Globus pallidus (tissue), 1 donor: Measurements from ENCODE around the gene ZNF865.

Source experiments
- DNase-seq: peaks from one replicate; pipeline ENCODE4 v3.0.0-alpha.2; 2015; ENCODE audit warnings: low spot score

ZNF865 gene

DNA sequence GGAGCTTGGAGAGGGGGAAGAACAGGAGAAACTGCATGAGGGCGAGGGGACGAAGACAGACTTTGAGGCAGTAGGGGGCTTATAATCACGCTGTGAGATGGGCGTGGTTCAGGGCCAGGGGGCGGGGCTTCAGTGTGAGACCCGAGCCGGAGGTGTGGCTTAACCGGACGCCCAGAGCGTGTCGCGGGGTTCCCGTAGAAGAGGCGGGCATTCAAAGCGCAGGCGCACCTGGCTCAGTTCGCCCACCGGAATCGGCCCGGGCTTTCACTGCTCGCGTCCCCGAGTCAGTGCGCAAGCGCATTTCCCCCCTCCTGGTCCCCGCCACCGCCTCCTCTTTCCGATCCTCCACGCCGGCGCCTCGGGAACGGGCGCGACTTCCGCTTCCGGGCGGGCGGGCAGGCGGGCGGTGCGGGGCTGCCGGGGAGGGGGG lies 225 bp upstream of the ZNF865 start:
- peak; percentile 92 for DNase-seq

DNA sequence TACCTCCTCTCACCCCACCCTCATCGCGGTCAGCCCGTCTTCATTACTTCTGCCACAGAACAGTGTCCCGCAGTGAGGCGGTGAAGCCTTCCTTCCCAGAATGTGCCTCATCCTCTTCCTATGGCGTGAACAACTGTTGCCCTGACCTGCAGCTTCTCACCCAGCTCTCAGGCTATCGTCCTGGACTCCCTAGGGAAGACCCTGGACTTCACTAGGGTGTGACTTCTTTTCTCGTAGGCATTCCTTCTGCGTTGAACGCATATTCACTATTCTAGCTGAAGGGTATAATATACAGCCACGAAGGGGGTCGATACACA lies 982 bp downstream of the ZNF865 start:
- DNase-seq: no peak

DNA sequence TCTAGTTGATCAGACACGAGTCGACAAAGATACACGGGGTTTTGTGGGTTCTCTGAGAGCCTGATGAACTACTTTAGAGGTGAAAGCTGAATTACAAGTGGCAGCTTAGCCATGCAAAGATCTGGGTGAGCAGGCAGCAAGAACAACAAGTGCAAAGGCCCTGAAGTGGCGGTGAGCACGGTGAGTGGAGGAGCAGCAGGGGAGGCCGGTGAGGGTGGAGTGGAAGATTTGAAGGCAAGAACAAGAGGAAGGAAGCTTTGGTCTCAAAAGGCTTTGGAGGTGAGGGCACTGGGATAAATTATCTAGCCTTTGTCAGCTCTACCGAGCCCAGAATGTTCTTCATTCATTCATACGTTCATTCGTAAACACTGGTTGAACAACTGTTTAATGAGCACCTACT lies 1.4 kb downstream of the ZNF865 start:
- no peak for DNase-seq

DNA sequence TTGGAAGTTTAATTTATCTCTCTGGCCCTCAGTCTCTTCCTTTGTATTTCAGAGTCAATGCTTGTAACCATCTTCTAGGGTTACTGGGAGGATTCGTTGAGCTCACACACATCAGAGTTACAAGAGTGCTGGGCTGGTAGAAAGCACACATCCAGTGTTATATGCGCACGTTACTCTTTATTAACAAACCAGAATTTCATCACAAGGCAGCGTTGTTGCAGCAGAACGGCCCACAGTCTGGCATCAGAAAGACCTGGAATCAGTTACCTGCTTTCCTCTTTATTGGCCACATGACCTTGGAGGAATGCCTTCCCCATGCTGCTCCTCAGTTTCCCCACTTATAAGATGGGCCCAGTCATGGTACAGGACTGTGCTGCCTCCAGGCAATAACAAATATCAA lies 3.9 kb downstream of the ZNF865 start:
- no peak for DNase-seq

DNA sequence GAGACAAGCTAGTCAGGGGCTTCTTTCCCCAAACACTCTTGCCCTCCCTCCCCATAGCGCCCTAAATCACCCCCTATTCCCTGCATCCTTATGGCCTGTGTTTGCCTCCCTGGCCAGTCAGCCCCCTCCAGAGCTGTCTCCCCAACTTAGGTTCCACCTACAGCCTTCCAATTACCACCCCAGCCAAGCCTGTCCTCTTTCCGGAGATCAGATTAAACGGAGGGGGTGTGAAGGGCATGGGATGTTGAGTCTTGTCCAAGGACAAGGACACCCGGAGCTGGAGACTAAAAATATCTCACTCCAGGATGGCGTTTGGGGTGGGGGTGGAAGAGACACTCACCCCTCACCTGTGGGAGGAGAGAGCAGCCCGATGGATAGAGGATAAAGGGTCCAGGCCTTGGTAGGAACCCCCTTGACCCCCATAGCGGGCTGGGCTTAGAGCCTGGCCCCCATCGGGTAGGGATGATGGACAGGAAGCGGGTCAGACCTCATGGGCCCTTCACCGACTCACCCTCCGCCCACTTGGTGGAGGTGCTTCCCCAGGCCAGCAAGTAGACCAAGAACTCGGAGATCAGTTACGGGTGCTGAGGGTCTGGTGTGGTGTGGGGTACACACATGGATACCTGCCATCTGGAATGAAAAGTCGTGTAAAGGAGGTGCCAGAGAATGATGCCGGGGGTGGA lies 6.0 kb downstream of the ZNF865 start:
- no peak for DNase-seq

DNA sequence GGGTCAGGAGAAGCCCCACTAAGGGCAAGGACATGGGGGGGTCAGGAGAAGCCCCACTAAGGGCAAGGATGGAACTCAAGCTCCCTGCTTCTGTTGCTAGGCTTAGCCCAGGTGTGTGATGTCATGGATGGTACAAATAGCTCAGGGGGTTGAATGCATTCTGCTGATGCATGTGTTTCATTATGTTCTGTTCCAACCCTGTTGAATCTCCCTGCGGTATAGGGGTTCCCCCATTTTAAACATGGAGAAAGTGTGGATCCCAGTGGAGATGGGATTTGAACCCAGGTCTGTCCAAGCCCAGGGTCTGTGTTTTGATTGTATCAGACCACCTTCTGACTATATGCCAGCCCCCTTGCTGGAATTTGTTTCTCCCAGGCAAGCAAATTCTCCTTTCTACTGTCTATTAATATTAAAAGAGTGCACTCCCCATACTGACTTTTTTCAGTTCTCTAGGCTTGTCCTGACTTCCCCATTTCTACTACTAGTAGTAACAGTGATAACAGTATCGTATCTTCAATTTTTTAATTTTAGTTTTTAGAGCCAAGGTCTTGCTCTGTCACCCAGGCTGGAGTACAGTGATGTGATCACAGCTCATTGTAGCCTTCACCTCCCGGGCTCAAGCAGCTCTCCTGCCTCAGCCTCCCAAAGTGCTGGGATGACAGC lies 6.7 kb downstream of the ZNF865 start:
- no peak for DNase-seq

DNA sequence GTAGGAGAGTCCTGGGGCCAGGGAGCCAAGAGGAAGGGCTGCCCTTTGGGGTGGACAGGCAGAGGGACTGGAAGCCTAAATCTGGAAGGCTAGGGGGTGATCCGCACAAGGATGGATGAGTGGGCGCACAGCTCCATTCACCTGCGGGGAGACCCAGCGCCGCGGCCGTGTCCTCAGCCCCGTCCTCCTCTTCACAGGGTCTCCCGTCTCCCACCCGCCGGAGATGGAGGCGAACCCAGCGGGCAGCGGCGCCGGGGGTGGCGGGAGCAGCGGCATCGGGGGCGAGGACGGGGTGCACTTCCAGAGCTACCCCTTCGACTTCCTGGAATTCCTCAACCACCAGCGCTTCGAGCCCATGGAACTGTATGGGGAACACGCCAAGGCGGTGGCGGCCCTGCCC lies 7.9 kb downstream of the ZNF865 start:
- no peak for DNase-seq

DNA sequence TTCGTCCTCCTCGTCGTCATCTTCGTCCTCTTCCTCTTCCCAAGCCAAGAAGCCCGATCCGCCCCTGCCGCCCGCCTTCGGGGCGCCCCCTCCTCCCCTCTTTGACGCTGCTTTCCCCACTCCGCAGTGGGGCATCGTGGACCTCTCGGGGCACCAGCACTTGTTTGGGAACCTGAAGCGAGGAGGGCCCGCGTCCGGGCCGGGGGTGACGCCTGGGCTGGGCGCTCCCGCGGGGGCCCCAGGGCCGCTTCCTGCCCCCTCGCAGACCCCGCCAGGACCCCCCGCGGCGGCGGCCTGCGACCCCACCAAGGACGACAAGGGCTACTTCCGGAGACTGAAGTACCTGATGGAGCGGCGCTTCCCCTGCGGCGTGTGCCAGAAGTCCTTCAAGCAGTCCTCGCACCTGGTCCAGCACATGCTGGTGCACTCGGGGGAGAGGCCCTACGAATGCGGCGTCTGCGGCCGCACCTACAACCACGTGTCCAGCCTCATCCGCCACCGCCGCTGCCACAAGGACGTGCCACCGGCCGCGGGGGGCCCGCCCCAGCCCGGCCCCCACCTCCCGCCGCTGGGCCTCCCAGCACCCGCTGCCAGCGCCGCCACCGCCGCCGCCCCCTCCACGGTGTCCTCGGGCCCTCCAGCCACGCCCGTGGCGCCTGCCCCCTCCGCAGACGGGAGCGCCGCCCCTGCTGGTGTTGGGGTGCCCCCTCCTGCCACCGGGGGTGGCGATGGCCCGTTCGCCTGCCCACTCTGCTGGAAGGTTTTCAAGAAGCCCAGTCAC lies 8.7 kb downstream of the ZNF865 start:
- no peak for DNase-seq

DNA sequence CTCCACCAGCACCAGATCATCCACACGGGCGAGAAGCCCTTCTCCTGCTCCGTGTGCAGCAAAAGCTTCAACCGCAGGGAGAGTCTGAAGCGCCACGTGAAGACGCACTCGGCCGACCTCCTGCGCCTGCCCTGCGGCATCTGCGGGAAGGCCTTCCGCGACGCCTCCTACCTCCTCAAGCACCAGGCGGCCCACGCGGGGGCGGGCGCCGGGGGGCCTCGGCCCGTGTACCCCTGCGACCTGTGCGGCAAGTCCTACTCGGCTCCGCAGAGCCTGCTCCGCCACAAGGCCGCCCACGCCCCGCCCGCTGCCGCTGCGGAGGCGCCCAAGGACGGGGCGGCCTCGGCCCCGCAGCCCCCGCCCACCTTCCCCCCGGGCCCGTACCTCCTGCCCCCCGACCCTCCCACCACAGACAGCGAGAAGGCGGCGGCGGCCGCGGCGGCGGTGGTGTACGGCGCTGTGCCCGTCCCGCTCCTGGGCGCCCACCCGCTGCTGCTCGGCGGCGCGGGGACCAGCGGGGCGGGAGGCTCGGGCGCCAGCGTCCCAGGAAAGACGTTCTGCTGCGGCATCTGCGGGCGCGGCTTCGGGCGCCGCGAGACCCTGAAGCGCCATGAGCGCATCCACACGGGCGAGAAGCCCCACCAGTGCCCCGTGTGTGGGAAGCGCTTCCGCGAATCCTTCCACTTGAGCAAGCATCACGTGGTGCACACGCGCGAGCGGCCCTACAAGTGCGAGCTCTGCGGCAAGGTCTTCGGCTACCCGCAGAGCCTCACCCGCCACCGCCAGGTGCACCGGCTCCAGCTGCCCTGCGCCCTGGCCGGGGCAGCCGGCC lies 9.5 kb downstream of the ZNF865 start:
- no peak for DNase-seq

DNA sequence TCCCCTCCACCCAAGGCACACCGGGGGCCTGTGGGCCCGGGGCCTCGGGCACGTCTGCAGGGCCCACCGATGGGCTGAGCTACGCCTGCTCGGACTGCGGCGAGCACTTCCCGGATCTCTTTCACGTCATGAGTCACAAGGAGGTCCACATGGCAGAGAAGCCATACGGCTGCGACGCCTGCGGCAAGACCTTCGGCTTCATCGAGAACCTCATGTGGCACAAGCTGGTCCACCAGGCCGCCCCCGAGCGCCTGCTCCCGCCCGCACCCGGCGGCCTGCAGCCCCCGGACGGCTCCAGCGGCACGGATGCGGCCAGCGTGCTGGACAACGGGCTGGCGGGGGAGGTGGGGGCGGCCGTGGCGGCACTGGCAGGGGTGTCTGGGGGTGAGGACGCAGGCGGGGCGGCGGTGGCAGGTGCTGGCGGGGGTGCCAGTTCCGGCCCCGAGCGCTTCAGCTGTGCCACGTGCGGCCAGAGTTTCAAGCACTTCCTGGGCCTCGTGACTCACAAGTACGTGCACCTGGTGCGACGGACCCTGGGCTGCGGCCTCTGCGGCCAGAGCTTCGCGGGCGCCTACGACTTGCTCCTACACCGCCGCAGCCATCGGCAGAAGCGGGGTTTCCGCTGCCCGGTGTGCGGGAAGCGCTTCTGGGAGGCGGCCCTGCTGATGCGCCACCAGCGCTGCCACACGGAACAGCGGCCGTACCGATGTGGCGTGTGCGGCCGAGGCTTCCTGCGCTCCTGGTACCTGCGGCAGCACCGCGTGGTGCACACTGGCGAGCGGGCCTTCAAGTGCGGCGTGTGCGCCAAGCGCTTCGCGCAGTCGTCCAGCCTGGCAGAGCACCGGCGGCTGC lies 10.3 kb downstream of the ZNF865 start:
- DNase-seq: no peak

DNA sequence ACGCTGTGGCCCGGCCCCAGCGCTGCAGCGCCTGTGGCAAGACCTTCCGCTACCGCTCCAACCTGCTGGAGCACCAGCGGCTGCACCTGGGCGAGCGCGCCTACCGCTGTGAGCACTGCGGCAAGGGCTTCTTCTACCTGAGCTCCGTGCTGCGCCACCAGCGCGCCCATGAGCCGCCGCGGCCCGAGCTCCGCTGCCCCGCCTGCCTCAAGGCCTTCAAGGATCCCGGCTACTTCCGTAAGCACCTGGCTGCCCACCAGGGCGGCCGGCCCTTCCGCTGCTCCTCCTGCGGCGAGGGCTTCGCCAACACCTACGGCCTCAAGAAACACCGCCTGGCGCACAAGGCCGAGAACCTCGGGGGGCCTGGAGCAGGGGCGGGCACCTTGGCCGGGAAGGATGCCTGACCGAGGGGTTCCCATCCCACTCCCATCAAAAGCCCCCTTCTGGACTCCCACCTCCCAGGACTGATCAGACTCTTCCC lies 11.0 kb downstream of the ZNF865 start:
- no peak for DNase-seq

DNA sequence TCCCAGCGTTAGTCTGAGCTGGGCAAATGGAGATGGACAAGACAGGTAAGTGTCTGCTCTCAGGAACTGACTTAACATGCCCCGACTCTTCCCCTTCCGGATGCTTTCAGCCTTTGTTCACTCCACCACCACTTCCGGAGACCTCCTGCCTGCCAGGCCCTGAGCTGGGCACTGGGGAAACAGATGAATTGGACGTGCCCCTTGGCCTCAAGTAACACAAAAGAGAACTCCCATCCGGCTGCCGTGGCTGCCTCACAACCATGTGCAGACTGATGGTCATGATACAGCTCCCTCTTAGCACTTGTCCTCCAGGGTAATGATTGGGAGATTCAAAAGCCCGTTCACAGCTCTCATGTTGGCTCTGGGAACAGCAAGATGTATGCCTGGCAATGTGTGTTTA lies 12.0 kb downstream of the ZNF865 start:
- DNase-seq: no peak

DNA sequence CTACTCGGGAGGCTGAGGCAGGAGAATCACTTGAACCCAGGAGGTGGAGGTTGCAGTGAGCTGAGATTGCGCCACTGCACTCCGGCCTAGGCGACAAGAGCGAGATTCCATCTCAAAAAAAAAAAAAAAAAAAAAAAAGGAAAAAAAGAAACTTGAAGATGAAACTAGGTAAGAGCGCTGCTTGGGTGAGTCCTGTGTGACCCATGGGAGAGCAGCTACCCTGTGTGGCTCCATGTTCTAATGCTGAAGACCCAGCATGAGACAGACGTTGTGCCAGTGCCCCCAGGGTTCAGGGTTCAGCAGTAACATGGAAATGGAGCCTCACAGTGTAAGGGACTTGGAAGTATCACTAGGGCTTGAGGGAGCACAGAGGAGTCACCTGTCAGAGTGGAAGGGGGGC lies 13.0 kb downstream of the ZNF865 start:
- no peak for DNase-seq

DNA sequence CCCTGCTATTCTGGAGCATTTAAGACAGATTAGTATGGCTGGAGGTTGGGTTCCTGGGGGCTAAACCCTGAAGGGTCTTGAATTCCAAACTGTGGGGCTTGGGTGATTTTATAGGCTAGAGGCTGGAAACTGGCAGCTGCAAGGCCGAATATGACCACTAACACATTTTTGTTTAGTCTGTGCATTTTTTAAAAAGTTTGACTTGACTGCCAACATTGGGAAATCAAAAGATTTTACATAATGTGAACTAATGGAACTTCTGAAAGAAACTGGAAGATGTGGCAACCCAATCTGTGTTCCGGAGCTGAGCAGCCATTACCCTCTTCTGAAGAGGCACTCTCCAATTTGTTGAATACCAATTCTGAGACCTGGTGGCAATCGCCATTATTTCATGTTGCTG lies 13.8 kb downstream of the ZNF865 start:
- no peak for DNase-seq

DNA sequence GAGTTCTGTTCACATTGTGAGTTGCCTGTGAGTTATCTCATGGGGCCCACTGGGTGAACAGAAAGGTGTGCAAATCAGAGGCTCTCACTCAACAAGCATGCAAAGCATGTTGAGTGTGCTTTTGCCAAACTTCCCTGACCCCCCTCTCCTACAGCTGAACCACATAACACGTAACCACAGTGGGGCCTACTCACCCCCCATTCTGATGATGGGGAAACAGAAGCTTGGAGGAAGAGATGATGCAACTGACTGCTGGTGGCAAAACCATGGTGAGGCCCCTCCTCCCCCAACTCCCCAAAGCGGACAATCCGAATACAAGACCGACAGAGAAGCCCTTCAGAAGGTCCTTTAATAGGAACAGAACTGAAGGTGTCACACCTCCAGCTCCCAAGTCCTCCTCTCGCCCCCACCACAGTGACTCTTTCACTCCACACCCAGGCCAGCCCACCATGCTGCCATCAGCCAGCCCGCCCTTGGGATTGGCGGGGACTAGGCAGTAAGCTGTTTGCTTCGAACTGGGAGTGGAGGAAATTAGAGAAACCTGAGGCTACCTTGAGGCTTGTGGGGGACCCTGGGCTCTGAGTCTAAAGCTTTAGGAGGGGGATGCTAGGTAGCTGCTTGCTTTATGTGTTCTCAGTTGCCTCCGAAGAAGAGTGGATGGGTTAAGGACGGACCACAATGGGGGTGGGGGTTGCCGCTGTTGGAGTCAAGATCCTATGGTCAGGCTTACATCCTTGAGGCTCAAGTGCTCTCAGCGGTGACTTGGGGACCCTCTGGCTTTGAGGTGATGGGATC lies 15.2 kb downstream of the ZNF865 start:
- DNase-seq: no peak

DNA sequence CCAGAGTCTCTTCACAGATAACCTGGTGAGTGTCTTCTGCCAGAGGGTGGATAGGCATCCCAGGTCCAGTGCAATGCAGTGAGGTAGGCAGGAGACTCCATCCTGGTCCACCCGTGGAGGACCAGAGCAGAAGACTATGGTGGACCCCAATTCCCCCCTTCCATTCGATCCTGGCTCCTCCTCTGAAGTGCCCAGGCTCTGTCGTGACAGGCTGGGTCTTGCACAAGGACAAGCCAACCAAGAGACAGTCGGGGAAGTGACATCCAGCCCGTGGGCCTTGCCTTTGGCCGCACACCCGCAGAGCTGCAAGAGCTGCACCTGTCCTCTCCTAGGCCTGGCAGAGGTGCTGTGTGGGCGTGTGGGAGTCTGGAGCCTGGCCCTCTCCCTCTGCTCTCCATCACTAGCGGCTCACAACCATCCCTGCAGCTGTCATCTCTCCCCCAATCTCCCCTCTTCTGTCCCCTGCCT lies 15.8 kb downstream of the ZNF865 start:
- no peak for DNase-seq

DNA sequence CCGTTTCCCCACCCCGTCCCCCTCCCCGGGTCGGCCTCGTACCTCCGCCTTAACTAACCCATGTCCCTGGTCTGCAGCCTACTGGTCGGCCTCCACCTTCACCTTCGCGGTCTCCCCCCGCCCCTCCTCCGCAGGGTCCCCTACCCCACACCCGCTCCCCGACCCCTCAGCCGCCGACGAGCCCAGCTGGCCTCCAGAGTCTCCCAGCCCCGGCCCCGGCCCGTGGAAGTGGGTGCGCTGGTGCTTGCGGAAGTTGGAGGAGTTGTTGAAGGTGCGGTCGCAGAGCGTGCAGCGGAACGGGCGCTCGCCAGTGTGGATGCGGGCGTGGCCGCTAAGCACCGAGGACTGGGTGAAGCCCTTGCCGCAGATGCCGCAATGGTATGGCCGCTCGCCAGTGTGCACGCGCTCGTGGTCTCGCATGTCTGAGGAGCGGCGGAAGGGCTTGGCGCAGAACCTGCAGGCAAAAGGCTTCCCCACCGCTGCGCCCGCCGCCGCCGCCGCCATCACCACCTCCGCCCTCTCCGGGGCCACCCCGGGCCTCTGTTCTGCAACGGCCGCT lies 16.3 kb downstream of the ZNF865 start:
- DNase-seq: no peak

DNA sequence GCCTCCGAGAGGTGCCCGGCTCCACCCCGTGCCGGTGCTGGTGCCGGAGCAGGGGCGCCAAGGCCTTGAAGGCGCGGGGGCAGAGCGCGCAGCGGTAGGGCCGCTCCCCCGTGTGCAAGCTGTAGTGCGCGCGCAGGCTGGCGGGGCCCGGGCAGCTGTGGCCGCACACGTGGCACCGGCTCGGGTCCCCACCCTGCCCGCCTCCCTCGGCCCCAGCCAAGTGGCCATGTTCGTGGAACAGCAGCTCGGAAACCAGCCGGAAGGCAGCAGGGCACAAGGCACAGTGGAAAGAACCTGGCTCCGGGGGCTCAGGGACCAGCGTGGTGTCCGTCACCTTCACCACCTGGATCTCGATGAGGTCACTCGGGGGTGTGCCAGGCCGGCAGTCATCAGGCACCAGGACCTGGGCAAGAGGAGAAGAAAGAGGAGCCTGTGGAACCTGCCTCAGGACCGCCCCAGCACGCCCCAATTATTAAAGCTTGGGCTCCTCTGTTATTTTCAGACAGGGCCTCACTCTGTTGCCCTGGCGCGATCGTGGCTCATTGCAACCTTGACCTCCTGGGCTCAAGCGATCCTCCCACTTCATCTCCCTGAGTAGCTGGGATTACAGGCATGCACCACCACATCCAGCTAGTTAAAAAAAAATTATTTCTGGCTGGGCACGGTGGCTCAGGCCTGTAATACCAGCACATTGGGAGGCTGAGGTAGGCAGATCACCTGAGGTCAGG lies 17.0 kb downstream of the ZNF865 start:
- DNase-seq: no peak

DNA sequence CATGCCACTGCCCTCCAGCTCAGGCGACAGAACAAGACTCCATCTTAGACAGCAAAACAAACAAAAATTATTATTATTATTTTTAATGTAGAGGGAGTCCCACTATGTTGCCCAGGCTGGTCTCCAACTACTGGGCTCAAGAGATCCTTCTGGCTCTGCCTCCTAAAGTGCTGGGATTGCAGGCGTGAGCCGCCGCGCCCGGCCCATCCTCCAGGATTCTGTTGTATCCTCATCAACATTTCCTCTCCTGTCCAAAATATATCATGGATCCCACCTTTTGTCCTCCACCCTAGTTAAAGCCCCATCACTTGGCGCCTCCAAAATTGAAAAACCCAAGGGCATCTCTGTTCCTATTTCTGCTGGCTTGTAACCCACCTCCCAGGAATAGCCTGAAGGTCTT lies 17.7 kb downstream of the ZNF865 start:
- no peak for DNase-seq
